GM18868 (cell line): Measurements from ENCODE around the gene ETFA.

Experiments
- ATAC-seq: cut with Tn5 transposase; IDR thresholded peaks from one replicate; pipeline ENCODE4 v1.9.1; 2021; ENCODE audit warnings: mild to moderate bottlenecking, moderate library complexity; ENCODE audit not compliant: unreplicated experiment

ETFA gene

DNA sequence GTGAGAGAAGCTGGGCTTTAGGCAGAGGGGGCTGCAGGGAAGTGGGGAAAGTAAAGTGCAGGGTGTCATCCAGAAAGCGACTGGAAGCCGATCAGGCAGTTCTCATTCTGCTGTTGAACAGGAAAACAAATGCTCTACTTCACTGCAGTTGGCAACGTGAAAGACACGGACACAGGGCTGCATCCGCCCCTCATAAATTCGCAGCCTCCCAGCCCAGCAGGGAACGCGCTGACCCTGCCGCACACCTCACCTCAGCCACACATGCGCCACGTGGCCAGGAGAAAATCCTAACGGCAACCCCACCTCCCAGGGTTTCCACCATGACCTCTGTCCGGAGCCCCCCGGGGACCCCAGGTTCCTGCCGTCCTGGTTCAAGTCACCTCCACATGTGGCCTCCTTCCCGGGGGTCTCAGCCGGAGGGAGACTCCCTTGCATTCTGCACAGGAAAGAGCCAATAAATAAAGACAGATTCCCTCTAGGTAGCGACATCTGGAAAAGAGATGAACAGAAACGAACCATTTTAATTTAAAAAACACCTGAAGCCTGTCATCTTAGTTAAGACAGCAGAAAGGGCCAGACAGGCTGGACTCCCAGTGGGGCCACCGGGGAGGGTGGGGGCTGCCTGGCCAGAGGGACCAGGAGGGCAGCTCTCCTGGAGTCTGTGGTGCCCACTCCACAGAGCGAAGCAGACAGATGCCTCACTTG lies 132.8 kb downstream of the ETFA start:
- no peak for ATAC-seq

DNA sequence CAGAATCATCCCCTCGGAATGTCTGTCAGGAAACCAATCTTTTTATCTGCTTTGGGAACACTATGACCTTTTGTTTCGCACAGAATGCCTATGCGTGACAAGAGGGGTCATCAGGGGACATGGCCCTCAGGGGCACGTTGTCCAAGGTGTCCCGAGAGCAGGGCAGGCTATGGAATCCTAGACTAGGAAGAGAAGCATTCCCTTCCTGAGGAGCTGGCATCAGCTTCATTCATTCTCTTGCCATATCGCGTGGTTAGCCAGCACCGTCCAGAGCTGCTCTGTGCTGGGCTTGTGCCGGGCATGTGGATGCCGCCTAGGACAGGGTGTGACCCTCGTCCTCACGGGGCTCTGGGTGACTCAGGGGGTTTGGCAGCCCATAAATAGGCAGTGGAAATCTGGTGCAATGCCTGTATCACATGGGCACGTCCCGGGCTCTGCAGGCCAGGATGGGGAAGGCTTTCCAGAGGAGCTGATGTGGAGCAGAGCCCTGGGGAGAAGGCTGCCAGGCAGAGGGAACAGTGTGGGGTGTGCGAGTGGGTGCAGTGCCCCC lies 133.7 kb downstream of the ETFA start:
- ATAC-seq = no peak

DNA sequence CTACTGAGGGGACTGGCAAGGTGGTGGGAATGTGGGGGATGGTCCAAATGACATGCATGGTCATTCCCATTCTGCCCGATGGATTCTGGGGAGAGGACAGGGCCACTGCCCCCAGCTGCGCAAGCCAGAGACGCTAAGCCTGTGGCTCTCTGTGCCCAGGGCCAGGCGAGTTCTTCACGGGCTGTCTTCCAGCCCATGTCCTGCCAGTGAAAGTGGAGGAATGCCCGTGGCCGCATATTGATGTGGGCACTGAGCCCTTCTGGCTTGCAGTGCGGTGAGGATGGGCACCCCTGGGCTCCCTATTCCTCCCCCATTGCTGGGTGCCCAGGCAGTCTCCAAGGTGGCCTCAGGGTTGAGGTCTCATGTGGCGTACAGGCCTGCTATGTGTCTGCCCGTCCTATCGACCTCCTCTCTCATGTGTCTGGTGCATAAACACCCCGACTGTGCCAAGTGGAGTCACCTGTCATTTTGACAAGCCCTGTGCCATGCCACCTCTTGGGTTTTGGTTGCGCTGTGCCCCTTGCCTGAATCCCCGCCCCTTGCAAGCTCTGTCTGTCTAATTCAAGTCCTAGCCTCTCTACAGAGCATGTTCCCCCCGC lies 134.7 kb downstream of the ETFA start:
- ATAC-seq = no peak

GRCh38 chr15:76176059-76176458 lies 135.2 kb downstream of the ETFA start:
- ATAC-seq = no peak

DNA sequence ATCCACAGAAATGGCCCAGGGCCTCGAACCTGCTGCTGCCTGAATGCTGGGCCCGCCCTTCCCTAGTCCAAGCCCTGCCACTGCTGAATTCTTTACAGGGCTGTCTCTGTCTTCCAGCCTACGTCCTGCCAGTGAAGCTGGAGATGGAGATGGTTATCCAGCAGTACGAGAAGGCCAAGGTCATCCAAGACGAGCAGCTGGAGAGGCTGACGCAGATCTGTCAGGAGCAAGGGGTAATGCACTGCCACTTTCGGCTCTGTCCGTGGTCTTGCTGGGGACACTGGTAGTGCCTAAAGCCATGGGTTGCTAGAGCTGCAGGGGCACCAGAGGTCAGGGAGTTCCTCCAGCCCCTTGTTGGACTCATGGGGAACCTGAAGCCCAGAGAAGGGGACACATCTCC lies 135.8 kb downstream of the ETFA start:
- ATAC-seq = no peak

- ATAC-seq = no peak
These were observed 136.6 kb downstream of the ETFA start for GRCh38 chr15:76174654-76175053.

GRCh38 chr15:76173317-76173834 lies 137.9 kb downstream of the ETFA start:
- no peak for ATAC-seq

- ATAC-seq = no peak
These were observed 138.5 kb downstream of the ETFA start for GRCh38 chr15:76172782-76173181.

DNA sequence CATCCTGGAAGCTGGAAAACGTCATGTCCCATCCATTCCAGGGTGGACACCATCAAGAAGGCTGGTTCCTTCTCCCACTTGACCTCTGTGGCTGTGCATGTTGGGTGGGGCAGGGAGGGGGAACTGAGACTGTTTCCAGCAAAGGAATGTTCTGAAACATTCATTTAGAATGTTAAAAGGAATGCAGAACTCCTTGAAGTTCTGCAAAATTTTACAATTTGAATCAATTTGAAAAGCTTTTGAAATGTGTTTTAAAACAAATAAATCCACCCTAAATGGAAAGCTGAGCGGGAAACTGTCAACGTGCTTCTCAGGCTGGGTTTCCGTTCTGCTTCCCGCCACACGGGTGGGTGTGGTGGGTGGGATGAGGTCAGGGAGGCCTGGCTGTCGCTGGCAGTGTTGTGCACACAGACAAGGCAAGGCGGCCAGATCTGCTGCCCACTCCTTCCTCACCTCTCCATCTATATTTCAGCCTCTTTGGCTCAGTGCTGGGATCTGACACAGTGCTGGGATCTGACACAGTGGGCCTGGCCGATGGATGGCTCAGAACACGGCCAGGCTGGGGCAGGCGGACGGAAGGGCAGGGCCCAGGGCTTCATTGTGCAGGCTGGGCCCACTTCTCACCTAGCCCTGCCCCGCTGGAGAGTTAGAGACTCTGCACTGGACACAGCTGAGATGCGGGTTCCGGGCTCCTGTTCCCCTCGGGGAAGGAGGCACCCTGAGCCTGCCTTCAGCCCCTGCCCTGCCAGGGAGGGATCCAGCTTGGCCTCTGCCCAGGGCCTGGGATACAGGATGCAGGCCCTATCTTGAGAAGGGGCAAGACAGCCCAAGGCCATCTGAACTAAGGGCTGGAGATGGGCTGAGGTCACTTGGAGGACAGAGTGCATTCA lies 141.1 kb downstream of the ETFA start:
- no peak for ATAC-seq

DNA sequence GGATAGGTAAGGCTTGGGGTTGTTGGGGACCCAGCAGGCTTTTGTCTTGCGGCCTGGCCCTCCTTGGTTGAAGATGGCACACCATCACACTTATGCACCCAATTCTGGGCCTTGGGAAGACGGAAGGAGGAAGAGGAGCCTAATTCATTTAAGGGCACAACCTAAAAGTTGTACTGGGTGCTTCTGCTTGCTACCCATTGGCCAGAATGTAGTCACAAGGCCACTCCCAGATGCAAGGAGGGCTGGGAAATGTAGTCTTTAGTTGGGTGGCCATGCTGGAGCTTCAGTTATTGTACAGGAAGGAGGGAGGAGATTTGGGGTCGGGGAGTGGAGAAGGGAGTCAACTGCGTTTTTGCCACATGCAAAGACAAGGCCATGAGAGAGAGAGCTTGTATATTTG lies 142.3 kb downstream of the ETFA start:
- no peak for ATAC-seq

DNA sequence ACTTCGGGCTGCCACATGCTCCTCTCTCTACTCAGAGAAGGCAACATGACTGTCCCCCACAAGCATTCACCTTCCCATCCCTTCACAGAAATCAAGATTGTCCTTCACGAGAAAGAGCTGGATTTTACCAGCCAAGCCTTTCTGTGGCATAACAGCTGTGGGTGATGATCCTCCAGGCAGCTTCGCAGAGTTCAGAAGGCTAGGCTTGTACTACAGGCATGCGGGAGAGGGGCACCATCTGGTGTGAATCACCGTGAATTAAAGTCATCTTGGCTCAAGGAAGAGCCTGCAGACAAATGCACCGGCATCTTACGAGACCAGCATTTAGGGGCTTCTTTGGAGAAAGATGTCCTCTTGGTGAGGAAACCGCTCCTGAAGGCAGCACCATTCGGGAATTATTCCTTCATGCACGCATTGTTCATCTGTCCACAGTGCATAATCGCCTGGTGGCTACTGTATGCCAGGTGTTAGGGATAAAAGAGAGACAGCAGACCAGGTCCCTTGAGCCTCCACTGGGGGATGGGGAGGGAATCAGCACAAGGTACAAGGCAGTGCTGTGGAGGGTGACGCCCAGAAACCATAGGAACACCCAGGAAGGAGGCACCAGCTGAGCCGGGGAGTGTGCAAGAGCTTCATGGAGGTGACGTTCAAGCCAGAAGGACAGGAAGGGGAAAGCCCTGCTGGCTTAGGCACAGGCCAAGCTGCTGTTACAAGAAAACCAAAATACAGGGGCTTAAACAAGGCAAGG lies 142.9 kb downstream of the ETFA start:
- ATAC-seq = no peak

GRCh38 chr15:76165951-76166350 lies 145.3 kb downstream of the ETFA start:
- ATAC-seq = no peak
